ENCODE results near the gene MYH9.

Gene MYH9

DNA sequence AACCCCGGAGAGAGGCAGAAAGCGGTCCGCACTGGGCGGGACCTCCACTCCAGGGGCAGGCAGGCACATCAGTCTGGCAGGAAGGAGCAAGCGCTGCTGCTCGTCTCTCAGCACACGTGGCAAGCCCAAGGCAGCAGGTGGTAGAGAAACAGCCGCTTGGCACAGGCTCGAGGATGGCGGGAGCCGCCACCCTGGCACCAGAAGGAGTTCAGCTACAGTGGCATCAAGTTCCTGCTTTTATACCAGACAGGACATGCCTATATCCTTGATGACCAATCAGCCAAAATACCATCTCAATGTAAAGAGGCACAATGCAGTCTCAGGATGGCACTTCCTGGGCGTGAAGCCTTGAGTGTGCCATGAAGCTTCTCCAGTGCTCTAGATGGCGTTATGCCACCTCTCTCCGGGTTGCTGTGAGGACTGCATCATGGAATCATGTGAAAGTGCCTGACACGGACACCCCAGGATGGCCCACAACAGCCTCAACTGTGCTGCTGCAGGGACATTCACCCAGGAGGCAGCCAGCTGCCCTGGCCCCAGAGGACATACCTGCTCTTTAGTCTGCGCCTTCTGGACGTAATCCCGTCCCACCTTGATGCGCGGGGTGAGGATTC lies 70.0 kb downstream of the MYH9 start:
- TF ChIP-seq ZFX (IDR thresholded peaks at IDR 0.05), result no peak
- TF ChIP-seq, protein P1, sequence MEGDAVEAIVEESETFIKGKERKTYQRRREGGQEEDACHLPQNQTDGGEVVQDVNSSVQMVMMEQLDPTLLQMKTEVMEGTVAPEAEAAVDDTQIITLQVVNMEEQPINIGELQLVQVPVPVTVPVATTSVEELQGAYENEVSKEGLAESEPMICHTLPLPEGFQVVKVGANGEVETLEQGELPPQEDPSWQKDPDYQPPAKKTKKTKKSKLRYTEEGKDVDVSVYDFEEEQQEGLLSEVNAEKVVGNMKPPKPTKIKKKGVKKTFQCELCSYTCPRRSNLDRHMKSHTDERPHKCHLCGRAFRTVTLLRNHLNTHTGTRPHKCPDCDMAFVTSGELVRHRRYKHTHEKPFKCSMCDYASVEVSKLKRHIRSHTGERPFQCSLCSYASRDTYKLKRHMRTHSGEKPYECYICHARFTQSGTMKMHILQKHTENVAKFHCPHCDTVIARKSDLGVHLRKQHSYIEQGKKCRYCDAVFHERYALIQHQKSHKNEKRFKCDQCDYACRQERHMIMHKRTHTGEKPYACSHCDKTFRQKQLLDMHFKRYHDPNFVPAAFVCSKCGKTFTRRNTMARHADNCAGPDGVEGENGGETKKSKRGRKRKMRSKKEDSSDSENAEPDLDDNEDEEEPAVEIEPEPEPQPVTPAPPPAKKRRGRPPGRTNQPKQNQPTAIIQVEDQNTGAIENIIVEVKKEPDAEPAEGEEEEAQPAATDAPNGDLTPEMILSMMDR (conservative IDR thresholded peaks at IDR 0.05), result no peak
- H3K27ac ChIP-seq, result no peak overlapping the region

DNA sequence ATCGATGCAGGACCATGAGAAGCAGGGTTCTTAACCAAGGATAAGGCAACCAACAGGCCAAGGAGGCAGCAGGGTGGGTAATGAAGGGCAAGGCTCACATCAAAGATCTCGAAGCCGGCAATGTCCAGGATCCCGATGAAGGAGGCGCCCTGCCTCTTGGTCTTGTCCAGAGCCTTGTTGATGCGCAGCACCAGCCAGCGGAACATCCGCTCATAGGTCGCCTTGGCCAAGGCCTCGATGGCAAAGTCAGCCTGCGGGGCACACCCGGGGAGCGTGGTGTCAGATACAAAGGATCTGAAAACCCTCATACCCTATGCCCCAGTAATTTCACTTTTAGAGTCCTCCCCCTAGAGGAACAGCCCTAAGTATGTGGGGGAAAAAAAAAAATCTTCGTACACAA lies 71.3 kb downstream of the MYH9 start:
- no peak for TF ChIP-seq ZFX (IDR thresholded peaks at IDR 0.05)
- TF ChIP-seq, protein P1 (conservative IDR thresholded peaks at IDR 0.05), result no peak
- no peak overlapping the region for H3K27ac ChIP-seq

DNA sequence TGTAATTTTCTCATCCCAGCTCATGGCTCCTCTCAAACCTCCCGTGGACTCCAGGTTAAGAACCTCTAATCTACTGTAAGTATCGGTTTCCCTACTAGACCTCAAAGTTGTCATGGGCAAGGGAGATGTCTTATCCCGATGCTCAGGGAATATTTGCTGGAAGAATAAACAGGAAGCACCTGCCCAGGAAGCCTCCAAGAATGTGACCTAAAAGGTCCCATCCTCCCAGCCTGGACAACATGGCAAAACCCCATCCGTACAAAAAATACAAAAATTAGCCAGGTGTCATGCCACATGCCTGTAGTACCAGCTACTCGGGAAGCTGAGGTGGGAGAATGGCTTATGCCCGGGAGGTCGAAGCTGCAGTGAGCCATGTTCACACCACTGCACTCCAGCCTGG lies 72.4 kb downstream of the MYH9 start:
- no peak overlapping the region for H3K27ac ChIP-seq
- TF ChIP-seq, protein P1 (conservative IDR thresholded peaks at IDR 0.05), result no peak
- no peak for TF ChIP-seq ZFX (IDR thresholded peaks at IDR 0.05)

DNA sequence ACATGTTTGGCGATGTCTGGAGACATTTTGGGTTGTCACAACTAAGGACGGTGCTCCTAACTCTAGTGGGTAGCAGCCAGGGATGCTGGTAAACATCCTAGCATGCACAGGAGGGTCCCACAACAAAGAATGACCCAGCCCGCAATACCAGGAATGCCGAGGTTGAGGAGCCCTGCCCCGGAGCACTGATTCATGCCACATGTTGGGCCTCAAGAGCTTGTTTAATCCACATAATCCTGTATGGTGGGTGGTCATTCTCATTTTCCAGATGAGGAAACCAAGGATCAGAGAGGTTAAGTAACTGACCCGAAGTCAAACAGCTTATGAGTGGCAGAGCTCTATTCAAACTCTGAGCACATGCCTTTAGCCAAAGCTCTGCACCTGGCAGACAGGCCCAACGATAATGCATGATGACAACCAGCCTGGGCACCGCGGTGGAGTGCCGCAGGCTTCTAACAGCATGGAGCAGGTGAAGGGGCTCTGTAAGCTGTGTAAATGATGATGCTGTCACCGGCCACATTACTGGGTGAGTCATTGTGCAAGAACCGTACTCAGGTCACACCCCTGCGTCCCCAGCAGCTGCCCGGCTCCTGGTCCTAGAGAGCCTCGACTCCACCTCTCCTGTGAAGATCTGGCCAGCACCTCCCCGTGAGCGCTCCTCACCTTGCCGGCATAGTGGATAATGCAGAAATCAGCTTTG lies 76.2 kb downstream of the MYH9 start:
- H3K27ac ChIP-seq, result no peak overlapping the region
- TF ChIP-seq, protein P1 (conservative IDR thresholded peaks at IDR 0.05), result no peak
- no peak for TF ChIP-seq ZFX (IDR thresholded peaks at IDR 0.05)

DNA sequence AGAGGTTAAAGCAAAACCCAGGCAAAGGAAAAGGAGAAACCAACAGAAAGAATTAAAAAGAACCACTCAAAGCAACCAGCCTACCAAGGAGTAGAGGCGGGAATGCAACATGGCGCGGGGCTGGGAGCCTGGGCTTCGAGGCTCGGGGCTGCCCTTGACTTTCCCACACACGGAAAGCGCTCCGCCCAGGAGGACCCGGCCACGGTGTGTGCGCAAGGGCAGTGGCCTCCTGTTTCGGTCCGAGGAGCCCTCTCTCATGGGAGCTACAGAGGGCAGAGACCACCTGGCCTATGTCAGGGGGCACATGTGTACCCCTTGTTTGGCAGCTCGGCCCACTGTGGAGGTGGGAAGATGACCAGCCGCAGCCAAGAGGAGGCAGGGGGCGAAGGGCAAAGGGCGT lies 78.9 kb downstream of the MYH9 start:
- no peak overlapping the region for H3K27ac ChIP-seq
- TF ChIP-seq, protein P1 (conservative IDR thresholded peaks at IDR 0.05), result no peak
- no peak for TF ChIP-seq ZFX (IDR thresholded peaks at IDR 0.05)

DNA sequence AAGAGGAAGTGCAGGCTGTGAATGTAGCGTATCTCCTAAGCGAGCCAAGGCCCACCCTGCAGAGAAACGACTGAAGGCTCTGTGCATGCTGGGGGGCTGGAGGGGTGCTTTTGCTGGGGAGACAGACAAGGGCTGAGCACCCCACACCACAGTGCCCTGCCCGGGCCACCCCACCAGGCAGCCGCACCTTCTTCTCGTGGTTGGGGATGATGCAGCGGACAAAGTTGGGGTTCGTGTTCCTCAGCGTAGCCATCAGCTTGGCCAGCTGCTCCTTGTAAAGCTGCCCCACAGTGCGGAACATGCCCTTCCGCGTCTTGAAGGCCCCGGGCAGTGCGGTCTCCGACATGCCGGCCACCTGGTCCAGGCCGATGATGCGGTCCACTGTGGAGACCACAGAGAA lies 81.5 kb downstream of the MYH9 start:
- H3K27ac ChIP-seq, result no peak overlapping the region
- TF ChIP-seq, protein P1 (conservative IDR thresholded peaks at IDR 0.05), result no peak
- no peak for TF ChIP-seq ZFX (IDR thresholded peaks at IDR 0.05)

DNA sequence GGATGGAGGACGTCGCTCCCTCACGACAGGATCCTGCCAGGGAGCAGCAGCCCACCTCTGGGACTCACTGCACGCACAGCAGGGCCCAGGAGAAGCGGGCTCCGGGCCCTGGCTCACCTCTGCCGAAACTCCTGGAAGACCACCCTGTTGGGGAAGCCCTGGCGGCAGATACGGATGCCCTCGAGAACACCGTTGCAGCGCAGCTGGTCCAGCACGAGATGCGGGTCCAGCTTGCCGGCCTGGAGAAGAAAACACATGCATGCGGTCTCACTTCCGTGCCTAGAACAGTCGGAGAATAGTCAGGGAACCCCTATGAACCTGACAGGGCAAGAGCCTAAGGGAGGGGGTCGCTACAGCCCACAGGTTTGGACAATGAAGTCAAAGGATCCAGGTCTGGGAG lies 82.0 kb downstream of the MYH9 start:
- no peak overlapping the region for H3K27ac ChIP-seq
- TF ChIP-seq, protein P1 (conservative IDR thresholded peaks at IDR 0.05), result no peak
- TF ChIP-seq ZFX (IDR thresholded peaks at IDR 0.05), result no peak
